ENCODE data around the gene SH3BP5.
A peak's percentile ranks its signal among the peaks of the same experiment; 100 is the strongest.

The SH3BP5 gene

GRCh38 chr3:15272426-15273196 is 59.8 kb downstream of the SH3BP5 start:
- DNase-seq, result no peak

- DNase-seq, result no peak
Observed at GRCh38 chr3:15271785-15272381, 60.5 kb downstream of the SH3BP5 start.

GRCh38 chr3:15271030-15271429 is 61.4 kb downstream of the SH3BP5 start:
- no peak for DNase-seq

GRCh38 chr3:15269091-15269989 is 63.0 kb downstream of the SH3BP5 start:
- no peak for DNase-seq

- peak; percentile 68 for DNase-seq
Observed at GRCh38 chr3:15268033-15268631, 64.3 kb downstream of the SH3BP5 start.

GRCh38 chr3:15267502-15267901 is 64.9 kb downstream of the SH3BP5 start:
- no peak for DNase-seq

GRCh38 chr3:15266510-15267376 is 65.6 kb downstream of the SH3BP5 start:
- no peak for DNase-seq

GRCh38 chr3:15265655-15266509 is 66.5 kb downstream of the SH3BP5 start:
- DNase-seq, result no peak

GRCh38 chr3:15264486-15264885 is 67.9 kb downstream of the SH3BP5 start:
- no peak for DNase-seq

- no peak for DNase-seq
Observed at GRCh38 chr3:15263926-15264325, 68.5 kb downstream of the SH3BP5 start.

GRCh38 chr3:15263120-15263519 is 69.3 kb downstream of the SH3BP5 start:
- DNase-seq, result no peak

GRCh38 chr3:15262021-15262420 is 70.4 kb downstream of the SH3BP5 start:
- no peak for DNase-seq

GRCh38 chr3:15261274-15261673 is 71.1 kb downstream of the SH3BP5 start:
- DNase-seq, result no peak

GRCh38 chr3:15260531-15260930 is 71.9 kb downstream of the SH3BP5 start:
- DNase-seq, result no peak

GRCh38 chr3:15258720-15259119 is 73.7 kb downstream of the SH3BP5 start:
- no peak for DNase-seq

- no peak for DNase-seq
Observed at GRCh38 chr3:15256861-15257341, 75.5 kb downstream of the SH3BP5 start.

- no peak for DNase-seq
Observed at GRCh38 chr3:15255215-15255614, 77.2 kb downstream of the SH3BP5 start.

- no peak for DNase-seq
Observed at GRCh38 chr3:15253023-15253697, 79.2 kb downstream of the SH3BP5 start.

- no peak for DNase-seq
Observed at GRCh38 chr3:15246186-15246585, 86.2 kb downstream of the SH3BP5 start.

- DNase-seq, result no peak
Observed at GRCh38 chr3:15243822-15244482, 88.4 kb downstream of the SH3BP5 start.
